ENCODE measurements around the gene CYP27C1.
"Not testable (repeated sequence)": the region's sequence is repeated elsewhere in the genome, so short reads cannot be mapped to it uniquely, and the experiment has no call there.

Gene CYP27C1

GRCh38 chr2:127224135-127224534 is 4.0 kb upstream of the CYP27C1 start:
- not testable (repeated sequence) for DNase-seq (ENCODE audit: low spot score)

DNA sequence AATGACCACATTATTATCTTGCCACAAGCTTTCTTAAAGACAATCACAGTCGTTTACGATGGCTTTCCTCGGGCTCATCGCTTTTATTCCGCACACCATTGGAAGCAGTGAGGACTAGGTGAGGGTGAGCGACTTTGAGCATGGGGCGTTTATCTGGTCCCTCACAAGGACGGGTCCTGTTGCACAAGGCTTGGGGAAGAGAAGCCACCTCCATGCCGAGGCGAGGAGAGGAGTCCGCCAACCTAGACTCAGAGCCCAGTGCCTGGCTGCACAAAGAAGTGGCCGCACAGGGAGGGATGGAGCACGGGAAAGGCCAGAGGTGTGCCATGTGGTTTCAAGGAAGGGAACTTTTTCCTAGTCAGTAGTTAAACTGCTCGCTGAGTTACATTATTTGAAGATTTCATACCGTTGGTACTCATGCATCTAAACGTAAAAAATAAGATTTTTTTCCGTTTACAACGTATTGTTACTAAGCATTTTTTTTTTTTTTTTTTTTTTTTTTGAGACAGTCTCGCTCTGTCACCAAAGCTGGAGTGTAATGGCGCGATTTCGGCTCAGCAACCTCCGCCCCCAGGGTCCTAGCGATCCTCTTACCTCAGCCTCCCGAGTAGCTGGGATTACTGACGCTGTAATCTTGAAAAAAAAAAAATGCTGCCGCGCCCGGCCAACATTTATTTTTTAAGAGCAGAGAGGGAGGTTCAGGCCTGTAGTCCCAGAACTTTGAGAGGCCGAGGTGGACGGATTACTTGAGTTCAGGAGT is 849 bp upstream of the CYP27C1 start:
- DNase-seq (ENCODE audit: low spot score), result no peak

DNA sequence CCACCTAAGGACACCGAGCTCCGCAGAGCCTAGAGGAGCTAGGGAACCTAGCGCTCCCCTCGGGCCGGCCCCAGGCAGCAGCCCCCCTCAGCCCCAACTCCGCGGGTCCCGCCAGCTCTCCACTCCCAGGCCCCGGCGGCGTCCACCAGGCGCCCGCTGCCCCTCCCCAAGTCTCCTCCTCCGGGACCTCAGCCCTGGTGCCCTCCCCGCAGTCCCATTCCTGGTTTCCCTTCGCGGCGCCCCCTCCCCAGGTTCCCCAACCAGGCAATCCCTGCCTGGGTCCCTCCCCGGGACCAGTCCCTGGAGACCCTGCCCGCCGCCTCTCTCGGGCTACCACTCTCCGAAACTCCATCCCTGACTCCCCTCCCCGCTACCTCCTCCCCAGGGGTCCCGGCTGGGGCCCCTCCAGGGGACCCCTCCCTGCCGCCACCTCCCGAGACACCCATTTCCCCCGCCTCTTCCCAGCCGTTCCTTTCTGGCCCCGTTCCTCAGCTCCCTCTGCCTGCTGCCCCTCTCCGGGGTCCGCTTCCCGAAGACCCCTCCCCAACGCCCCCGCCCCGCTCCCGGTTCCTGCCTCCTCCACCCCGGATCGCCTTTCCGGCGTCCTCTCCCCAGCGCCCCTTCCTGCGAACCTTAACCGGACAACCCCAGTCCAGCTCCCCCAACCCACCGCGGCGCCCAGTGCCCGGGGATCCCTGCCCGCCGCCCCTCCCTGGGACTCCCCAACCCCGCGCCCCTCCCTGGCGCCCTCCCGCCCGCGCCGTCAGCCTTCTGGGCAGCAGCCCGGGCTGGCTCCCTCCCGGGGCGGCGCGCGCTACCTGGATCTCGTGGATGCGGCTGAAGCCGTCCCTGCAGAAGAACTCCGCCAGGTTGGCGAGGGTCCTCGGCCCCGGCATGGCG is 678 bp downstream of the CYP27C1 start:
- no peak for DNase-seq (ENCODE audit: low spot score)

GRCh38 chr2:127218812-127219170 is 1.3 kb downstream of the CYP27C1 start:
- no peak for DNase-seq (ENCODE audit: low spot score)

DNA sequence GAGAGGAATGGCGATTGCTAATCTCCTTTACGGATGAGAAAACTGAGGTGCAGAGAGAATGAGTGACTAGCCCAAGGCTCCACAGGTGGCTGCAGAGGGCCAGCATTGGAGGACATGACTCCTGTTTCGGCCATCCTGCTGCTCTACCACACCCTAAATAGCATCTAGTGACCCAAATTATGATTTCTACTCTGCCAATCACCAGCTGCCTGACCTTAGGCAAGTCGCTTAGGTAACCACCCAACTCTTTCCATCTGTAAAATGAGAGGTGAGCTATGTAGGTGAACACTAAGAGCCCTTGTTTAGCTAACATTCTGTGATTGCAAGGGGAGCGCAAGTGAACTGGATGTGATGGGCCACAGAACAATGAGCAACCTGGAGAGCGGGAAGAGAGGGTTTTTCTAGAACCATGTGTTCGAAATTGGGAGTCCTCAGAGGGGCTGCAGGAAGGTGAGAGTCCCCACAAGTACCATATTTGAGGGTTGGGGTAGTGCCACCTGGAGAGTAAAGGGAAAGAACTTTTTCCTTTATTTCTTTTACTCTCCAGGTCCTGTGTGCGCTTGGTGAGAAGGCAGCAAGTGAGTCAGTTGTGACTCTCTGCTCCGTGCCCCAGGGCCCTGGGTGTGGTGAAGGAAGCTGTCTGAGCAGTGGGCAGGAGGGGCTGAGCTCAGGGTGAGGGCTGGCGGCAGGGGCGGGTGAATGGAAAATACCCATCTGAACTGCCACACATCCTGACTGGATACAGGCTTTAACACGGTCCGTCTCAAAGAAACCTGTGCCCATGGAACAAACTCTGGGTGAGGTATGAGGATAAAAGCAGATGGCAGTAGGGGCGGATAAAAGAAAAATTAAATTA is 2.4 kb downstream of the CYP27C1 start:
- no peak for DNase-seq (ENCODE audit: low spot score)

GRCh38 chr2:127216593-127216992 is 3.5 kb downstream of the CYP27C1 start:
- no peak for DNase-seq (ENCODE audit: low spot score)

GRCh38 chr2:127216095-127216494 is 4.0 kb downstream of the CYP27C1 start:
- no peak for DNase-seq (ENCODE audit: low spot score)

GRCh38 chr2:127214201-127214600 is 5.9 kb downstream of the CYP27C1 start:
- DNase-seq (ENCODE audit: low spot score), result not testable (repeated sequence)

GRCh38 chr2:127208313-127208712 is 11.8 kb downstream of the CYP27C1 start:
- DNase-seq (ENCODE audit: low spot score), result no peak

DNA sequence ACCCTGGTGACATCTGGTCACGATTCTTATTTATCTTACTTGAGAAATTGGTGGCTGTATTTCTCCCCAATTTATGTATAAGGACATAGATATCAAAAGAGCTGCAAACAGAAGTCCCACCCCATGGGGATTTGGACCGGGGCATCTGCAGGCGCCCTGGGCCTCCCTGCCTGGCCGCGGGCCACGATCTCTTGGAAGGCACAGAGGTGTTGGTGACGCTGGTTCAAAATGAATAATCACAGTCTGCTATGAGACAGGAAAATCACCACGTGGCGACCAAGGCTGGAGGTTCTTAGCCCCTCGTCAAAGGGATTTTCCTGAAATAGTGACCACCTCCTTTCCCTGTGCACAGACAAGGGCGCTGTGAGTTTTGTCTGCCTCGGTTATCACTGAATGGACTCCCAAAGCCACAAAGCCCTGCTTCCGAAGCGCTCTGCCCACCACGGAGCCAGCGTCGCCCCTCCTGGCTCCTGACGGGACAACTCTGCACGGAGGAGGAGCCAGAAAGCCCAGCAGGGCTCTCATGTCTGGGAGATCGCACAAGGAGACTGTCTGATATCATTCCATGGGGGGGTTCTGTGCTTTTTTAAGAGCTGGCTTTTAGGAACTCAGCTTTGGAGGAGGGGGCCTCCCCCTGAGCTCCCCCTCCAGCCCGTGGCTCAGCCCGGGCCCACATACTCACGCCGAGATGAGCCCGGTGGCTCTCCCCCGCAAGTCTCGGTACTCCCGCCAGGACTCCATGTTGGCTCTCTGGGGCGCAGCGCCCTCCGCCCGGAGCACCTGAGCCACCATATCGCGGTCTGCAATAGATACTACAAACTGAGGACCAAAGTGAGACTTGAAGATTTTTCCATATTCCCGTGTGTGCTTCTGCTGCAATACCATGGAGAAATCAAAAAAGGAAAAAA is 14.6 kb downstream of the CYP27C1 start:
- no peak for DNase-seq (ENCODE audit: low spot score)

DNA sequence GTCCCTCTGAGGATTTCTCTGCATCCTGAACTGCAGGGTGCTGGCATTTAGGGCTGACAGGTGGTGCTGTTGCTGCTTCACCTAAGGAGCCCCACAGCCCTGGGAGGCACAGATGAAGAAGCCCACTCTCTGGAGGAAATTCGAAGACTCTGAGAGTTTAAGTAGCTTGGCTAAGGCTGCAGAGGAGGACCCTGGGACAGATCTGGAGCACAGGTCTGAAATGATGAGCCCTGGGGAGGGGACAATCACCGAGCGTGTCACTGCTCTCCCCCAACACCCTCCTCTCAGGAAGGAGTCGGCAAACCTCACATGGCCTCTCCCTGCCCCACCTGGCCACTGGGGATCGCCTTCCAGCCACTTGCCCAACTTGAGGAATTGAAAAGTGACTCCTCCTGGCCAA is 18.6 kb downstream of the CYP27C1 start:
- no peak for DNase-seq (ENCODE audit: low spot score)

DNA sequence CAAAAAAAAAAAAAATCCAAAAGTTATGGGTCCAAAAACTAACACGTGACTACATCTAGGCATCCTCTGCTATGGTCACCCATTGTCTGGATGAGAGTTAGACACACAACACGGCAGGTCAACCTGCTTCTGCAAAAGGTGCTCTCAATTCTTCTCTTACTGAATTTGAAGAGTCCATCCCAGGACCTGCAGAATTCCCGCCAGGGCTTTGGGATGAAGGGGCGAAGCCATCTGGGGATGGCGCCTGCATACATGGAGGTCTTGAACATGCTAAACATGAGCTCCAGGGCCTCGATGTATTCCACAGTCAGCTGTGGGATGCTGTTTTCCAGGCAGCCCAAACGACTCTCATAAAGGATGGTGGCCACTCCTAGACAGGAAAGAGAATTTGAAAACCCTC is 19.1 kb downstream of the CYP27C1 start:
- no peak for DNase-seq (ENCODE audit: low spot score)

- DNase-seq (ENCODE audit: low spot score), result no peak
Measured at GRCh38 chr2:127199223-127199622, 20.9 kb downstream of the CYP27C1 start.

DNA sequence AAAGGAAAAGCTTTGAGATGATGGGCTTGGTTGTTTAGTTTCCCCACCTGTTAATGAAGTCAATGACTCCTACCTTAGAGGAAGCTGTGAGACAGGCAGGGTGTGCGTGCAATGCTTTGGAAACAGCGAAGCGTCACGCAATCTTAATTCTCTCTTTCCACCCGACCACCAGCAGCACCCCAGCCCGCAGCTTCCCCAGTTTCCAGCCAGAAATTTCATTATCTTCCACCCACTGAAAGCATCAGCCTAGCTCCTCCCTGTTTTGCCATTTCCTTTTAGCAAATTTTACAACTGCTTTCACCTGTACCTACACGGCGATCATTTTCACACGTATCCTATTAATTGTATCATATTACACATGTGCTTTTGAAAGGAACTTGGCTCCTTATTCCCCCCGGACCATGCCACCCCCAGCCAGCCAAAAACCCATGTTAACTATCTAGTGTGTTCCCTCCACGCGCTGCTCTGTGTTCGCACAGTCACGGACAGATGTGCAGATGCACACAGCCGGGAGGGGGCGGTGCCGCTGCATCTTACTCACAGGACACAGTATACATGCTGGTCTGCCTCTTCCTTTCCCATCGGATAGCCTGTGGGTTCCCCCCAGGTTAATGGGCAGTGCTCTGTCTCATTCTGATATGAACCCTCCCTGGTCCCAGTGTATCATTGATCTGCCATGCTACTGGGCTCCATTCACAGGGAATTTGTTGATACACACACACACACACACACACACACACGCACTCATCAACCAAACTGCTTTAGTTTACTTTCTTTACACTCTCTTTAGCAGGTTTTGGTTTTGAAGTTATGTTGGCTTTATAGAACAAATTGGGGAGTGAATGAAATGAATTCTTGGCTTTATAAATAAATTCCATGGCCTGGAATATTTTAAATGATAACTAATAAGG is 22.4 kb downstream of the CYP27C1 start:
- DNase-seq (ENCODE audit: low spot score), result peak; percentile 77

- DNase-seq (ENCODE audit: low spot score), result peak; percentile 78
Measured at GRCh38 chr2:127196998-127197397, 23.1 kb downstream of the CYP27C1 start.

- no peak for DNase-seq (ENCODE audit: low spot score)
Measured at GRCh38 chr2:127196549-127196948, 23.6 kb downstream of the CYP27C1 start.

- no peak for DNase-seq (ENCODE audit: low spot score)
Measured at GRCh38 chr2:127195140-127196074, 24.7 kb downstream of the CYP27C1 start.

GRCh38 chr2:127194447-127194846 is 25.7 kb downstream of the CYP27C1 start:
- DNase-seq (ENCODE audit: low spot score), result no peak

DNA sequence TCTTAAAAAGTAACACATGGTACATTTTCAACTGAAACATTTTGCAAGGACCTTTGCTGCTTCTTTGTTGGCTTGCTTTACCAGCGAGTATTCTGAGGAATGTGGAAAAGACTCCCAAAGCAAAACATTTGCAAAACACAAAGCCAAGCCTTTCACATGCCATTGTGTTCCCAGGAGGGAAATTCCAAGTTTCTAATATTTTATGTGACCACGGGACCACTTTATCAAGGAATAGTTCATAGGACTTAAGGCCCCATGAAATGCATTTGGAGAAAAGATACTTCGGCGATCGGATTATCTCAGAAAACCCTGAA is 26.2 kb downstream of the CYP27C1 start:
- no peak for DNase-seq (ENCODE audit: low spot score)
